Fibroblast of peridontal ligament (primary cell): ENCODE results near the gene QRICH1.

Experiments used
- DNase-seq: peaks from one replicate; pipeline ENCODE4 v3.0.0-alpha.2; 2010; ENCODE audit errors: extremely low read depth

QRICH1 gene

DNA sequence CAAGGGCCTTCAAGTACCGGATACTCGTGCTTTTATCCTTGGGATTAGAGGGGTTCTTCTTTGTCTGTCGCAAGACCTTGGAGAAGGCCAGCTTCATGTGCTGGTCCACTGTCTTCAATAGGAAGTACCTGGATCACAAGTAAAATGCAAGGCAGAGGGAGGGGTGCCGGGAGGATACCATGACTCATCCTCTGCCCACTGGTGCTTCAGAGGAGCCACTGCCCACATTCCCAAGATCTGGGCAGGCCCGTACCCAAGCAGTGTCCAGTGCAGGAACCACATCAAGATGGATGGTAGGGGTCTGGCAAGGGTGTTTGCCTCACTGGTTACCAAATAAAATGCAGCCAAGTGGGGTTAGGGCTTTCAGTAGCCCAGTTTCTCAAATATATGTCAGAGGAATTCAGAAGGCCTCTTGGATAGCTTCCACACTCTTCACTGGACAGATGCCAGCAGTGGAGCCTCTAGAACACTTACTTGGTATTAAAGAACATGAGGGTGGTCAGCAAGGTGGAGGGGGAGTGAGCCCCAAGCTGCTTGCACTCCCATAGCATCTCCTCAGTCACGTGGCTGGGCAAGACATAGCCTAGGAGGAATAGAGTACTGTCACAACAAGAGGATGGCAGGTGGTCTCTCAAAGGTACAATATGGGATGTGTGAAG is 61.1 kb downstream of the QRICH1 start:
- DNase-seq: no peak

DNA sequence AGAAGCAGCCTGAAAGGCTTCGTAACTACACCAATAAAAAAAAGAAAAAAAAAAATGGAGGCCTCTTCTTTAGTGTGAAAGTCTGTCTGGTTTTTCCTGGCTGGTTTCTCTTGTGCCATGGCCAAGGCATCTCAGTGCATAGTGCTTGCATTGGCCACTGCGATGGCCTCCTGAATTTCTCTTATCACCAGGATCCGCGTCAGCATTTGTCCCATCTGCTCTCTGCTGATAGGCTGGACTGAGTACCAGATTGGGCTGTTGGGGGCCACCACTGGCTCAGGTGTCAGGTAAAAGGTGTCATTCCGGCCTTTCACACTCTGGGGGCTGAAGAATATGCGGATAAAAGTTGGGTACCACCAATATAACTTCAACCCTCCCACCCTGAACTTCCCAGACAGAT is 63.5 kb downstream of the QRICH1 start:
- DNase-seq: no peak

DNA sequence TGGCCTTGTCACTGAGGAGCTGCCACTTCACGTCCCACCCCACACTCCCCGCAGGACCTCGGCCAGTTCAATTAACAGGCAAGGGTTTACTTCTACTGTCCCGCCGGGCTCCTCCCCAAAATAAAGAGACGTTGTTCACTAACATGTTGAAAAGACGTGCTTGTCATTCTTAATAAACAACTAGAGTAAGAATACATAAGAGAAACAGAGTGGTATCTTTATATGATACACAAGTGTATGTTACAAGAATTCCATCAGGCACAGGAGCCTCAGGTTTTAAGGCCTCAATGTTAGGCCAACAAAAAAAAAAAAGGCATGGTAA is 64.3 kb downstream of the QRICH1 start:
- no peak for DNase-seq

DNA sequence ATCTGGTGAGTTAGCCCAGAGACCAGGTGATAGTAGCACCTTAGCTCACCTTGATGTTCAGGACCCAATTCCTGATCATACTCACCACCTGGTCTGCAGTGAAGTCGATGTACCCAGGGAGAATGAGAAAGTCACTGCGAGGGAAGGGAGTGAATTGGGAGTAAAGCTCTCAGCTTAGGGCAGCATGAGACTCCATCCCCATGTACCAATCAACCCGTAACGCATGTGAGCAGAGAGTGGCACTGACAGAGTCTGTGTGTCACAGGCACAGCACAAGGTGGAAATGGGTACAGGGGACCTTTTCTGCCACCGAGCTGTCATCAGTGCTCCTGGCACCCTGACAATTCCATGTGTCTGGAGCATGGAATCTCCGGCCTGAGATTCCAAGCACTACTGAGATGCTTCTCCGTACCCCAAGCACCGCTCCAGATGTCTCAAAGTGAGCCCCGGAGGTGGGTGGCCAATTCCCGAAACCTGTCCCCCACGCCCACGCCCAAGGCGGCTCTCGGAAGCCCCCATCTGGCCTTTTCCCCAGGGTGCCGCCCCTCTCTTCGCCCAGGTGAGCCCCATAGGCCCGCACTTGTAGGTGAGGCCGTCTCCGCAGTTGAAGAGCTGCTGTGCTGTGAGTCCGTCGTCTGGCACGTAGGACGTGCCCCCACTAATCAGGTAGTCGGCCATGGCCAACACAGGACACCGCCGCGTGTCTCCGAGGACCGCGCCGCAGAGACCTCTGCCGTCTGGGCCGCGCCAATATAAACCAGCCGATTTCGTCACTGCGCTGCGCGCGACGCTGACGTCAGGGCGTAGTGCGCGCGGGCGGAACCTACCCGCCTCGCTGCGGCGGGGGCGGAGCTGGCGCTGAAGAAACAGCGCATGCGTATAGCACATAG is 65.0 kb downstream of the QRICH1 start, which contains the start of gene IMPDH2:
TSS of gene IMPDH2 (minus strand) at position 726 of the 890 bp plus-strand sequence. CDS start at position 678, 48 bp downstream.
- DNase-seq: peak; percentile 90

GRCh38 chr3:49028298-49028672 is 65.6 kb downstream of the QRICH1 start:
- DNase-seq: no peak

- no peak for DNase-seq
Observed at GRCh38 chr3:49027634-49028033, 66.2 kb downstream of the QRICH1 start.

GRCh38 chr3:49026536-49026935 is 67.3 kb downstream of the QRICH1 start:
- DNase-seq: no peak

- DNase-seq: no peak
Observed at GRCh38 chr3:49025793-49026520, 67.9 kb downstream of the QRICH1 start.

- no peak for DNase-seq
Observed at GRCh38 chr3:49025005-49025792, 68.7 kb downstream of the QRICH1 start.

DNA sequence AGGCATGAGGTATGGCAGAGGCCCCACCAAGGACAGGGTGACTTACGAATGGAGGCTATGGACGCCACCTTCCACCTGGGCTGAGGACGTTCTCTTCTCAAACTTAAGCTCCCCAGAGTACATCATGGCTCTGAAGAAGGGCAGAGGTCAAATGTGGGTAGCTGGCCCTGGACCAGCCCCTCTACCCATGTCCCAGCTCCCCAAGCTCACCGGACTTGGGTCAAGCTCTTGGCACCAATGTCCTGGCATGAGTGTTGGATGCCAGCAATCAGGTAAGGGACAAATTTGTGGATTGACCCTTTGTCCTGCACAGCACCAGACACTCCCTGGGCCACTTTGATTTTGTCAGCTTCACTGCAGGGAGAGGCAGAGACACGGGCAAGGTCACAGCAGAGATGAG is 69.4 kb downstream of the QRICH1 start:
- DNase-seq: no peak

DNA sequence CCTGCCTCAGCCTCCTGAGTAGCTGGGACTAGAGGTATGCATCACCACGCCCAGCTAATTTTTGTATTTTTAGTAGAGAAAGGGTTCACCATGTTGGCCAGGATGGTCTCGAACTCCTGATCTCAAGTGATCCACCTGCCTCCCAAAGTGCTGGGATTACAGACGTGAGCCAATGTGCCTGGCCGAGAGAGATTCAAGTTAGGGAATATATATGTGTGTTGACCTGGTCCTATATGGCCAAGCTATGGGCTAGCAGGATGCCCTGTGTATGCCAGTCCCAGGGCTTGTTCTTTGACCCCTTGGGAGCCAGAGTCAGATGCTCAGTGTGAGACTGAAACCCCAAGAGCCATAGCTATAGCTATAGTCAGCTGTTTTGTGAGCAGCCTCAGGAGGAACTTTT is 70.1 kb downstream of the QRICH1 start:
- no peak for DNase-seq

DNA sequence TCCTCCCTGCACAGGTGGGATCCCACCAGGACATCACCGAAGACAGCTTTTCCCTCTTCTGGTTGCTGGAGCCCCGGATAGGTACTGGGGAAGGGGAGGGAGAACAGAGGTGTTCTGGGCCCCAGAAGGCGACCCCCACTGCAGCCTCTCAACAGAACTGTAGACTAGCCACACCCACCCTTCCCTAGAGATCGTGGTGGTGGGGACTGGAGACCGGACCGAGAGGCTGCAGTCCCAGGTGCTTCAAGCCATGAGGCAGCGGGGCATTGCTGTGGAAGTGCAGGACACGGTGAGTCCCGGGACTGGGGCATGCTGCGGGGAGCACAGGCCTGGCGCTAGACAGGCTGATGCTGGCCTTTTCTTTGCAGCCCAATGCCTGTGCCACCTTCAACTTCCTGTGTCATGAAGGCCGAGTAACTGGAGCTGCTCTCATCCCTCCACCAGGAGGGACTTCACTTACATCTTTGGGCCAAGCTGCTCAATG is 71.1 kb downstream of the QRICH1 start:
- DNase-seq: no peak

- peak; percentile 90 for DNase-seq
Observed at GRCh38 chr3:49021813-49022687, 71.8 kb downstream of the QRICH1 start, which contains the start of gene NDUFAF3. NDUFAF3 (plus strand) TSS chr3:49022121; CDS start chr3:49022145, 24 bp downstream.

DNA sequence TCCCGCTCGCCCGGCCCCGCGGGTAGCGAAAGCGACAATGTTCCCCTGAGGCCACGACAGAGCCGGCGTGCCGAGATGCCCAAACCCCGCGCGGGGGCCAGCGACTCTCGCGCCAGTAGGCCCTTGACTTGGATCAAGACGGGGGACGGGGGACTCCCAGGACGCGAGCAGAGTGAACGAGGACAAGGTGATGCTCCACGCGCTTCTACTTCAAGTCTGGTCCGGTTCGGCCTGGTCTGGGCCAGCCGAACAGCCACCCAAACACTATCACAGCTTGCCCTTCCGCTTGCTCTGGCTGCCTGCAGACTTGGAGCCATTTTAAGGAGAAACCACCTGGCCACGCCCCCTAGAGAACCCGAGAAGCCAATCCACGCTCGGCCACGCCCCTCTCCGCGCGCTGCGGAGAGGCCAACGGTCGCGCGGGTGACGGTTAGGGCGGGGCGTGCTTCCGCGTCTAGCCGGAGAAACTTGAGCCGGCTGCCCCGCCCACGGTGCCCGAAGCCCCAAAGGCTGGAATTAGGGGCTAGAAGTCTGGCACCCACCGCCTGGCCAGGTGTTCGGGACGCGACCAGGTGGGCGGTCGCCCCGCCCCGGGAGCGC is 72.6 kb downstream of the QRICH1 start:
- peak; percentile 97 for DNase-seq

DNA sequence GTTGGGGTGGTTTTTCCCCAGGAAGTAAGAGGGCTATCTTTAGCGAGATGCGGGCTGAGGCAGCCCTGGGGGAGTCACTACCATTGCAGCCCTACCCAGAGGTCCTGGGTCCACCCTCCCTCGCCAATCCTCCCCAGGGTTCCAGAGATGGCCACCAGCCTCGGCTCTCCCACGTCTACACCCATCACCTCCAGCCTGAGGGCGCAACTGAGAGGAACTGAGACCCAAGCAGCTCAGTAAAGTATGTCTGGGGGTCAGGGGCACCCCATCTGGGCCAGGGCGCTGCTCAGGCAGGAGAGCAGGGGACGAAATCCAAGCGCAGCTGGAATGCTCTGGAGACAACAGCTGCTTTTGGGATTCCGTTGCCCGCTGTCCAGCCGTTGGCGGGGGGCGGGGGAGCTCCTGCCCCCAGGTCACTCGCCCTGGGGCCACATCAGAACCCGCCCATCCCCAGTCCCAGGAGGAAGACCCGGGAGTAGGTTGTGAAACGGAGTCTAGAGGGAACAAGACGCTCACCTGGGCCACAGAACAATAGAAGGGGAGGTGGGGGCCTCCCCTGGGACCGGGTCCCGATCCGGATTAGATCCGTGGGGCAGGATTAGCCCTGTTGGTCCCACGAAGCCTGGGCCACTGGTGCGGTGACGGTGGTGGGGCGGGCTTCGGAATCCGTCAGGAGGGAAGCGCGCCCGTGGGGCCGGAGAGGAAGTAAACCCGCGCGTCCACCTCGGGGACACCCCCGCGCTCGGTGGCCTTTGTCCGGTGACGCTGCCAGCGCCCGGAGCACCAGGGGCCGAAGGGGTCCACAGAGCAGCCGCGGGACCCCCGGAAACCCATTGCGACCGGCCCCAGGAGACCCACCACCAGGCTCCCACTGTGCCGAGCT is 73.3 kb downstream of the QRICH1 start:
- no peak for DNase-seq

GRCh38 chr3:49019941-49020329 is 73.9 kb downstream of the QRICH1 start:
- DNase-seq: no peak

DNA sequence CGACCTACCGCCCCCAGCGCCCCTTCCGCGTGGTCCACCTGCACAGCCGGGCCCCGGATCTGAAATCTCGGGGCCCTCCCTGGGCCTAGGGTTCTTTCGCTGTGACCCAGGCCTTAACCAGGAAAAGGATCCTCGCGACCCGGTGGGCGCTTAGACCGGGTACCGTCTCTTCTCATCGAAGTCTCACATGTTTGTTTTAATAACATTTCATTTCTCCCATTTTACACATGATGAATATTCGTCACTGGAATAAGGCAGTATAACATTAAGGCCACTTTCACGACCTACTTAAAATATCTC is 75.2 kb downstream of the QRICH1 start:
- no peak for DNase-seq

DNA sequence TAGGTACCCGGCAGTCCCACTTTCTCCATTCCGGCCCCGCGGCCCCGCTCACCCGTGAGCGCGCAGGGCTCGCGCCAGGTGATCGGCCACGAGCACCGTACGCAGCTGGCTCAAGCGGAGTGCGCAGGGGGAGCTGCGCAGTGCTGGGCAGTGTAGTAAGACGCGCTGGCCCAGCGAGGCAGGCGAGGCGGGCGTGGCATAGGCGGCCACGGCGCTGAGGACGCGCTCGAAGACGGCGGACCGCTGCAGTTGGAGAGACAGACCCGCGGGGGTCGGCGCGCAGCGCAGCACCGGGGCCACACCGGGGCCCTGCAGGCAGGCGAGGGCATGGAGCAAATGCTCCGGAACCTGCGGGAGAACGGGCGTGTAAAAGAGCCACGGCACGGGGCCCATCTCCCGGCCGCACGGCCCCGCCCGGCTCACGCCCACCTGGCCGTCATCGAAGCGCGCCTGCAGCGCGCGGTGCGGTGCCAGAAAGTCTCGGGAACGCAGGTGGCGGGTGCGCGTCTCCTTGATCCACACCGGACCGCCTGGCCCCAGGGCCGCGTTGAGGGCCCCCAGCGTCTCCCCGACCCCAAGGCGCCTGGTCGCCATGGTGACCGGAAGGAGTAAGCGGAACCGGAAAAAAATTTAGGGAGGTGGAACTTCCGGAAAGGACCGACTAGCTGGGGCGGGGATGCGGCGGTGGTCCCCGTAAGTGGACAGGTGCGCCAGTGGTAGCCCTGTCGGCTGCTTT is 75.7 kb downstream of the QRICH1 start, which contains the start of gene DALRD3:
TSS of gene DALRD3 (minus strand) at position 610 of the 736 bp plus-strand sequence. CDS start at position 594, 16 bp downstream.
- peak; percentile 34 for DNase-seq
